GF-D8 (cell line): ENCODE results near the gene DOK7.

ENCODE experiments used
- DNase-seq: peaks from one replicate; lab custom pipeline; 2025; lab: John Stamatoyannopoulos, UW

The DOK7 gene, protein sequence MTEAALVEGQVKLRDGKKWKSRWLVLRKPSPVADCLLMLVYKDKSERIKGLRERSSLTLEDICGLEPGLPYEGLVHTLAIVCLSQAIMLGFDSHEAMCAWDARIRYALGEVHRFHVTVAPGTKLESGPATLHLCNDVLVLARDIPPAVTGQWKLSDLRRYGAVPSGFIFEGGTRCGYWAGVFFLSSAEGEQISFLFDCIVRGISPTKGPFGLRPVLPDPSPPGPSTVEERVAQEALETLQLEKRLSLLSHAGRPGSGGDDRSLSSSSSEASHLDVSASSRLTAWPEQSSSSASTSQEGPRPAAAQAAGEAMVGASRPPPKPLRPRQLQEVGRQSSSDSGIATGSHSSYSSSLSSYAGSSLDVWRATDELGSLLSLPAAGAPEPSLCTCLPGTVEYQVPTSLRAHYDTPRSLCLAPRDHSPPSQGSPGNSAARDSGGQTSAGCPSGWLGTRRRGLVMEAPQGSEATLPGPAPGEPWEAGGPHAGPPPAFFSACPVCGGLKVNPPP

DNA sequence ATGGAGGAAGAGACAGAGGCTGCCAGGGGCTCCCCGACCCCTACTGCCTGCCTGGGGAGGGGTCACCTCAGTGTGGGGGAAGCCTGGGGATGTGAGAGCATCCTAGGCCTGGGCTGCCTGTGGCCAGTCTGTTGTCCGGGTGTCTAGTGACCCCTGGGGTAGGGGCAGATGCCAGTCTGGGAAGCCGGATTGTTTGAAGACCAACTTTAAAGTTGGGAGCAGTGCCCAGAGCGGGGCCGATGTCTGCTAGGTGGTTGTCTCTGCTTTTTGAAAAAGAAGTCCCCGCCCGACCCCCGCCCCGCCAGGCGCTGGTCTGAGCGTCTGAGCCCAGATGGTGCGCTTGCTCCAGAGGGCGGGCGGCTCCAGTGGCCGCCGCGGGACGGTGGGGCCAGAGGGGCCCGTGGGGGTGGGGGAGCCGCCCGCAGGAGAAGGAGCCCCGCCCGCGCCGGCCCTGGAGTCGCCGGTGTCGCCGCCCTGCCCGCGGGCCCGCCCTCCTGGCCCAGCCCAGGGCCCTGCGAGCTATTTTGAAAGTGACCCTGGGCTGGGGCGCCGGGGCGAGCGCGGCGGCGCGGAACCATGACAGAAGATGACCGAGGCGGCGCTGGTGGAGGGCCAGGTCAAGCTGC lies at the start of gene DOK7:
Gene DOK7 (plus strand): TSS at position 517 of the 626 bp plus-strand sequence. CDS start 70 bp downstream, at position 587.
- DNase-seq, result no peak

DNA sequence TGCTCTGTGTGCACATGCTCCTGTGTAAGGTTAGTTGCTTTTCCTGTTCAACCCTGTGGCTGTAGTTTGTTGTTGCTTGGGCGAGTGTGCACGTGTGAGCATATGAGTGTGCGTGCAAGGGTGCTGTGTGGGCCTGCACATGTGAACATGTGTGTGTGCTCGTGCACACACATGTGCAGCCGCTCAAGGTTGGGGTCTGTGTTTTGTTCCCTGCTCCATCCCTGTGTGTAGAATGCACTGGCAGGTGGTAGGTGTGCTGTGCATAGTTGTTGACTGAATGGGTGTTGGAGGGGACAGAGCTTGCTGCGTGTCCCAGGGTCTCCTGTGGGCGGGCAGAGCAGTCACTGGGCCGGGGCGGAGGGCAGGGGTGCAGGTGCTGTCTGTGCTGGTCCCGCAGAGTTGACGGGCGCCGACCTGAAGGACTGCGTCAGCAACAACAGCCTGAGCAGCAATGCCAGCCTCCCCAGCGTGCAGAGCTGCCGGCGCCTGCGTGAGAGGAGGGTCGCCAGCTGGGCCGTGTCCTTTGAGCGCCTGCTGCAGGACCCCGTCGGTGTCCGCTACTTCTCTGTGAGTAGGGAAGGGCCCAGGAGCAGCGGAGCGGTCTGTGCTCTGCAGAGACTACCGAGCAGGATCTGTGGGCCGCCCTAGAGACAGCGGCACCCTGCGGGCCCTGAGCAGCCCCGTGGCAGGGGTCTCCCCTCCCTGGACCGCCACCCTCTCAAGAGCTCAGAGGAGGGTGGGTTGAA lies 49.3 kb upstream of the DOK7 start:
- no peak for DNase-seq

DNA sequence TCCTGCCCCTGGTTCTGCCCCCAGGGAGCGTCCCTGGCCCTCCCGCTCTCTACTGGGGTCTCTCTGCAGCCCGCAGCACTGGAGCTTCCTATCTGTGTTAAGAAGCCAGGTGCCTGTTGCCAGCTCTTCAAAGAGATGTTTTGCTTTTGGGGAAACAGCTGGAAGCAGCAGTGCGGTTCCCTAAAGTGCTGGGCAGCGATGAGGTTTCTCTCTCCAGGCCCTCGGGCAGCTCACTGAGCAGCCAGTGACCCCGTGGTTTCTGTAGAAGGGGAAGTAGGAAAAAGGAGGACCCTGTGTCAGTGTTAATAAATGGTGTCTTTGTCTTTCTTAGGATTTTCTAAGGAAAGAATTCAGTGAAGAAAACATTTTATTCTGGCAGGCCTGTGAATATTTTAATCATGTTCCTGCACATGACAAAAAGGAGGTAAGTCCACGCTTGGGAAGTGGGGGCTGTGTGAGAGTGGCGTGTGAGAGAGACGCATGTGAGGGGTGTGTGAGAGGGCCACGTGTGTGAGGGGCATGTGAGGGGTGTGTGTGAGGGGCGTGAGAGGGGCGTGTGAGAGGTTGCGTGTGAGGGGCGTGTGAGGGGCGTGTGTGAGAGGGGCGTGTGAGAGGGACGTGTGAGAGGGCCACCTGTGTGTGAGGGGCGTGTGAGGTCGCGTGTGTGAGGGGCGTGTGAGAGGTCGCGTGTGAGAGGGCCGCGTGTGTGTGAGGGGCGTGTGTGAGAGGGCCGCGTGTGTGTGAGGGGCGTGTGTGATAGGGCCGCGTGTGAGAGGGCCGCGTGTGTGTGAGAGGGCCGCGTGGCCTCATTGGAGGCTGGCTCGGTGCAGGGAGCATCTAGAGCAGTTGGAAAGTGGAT lies 48.5 kb upstream of the DOK7 start:
- no peak for DNase-seq

DNA sequence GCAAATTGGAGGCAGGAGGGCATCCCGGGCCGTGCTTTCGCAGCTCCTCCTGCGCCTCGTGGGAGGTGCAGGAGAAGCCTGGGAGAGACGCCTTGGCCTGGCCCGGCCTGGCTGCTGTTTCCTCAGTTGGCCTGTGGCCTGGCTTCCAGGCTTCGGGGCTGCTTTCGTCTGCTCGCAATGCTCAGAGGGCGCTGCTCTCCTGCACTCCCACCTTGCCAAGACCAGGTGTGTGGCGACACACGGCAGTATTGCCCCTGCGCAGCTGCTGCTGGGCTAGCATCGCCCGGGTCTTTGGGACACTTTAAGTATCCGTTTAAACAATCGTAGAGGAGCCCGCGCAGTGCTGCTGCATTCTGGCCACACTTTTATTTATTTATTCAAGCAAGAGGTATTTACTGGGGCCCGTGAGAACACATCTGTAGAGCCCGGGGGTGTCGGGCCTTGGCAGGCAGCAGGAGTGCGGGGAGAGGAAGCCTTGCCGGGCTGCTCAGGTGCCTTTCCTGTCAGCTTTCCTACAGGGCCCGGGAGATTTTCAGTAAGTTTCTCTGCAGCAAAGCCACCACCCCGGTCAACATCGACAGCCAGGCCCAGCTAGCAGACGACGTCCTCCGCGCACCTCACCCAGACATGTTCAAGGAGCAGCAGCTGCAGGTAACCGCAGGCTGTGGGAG lies 47.5 kb upstream of the DOK7 start:
- no peak for DNase-seq

DNA sequence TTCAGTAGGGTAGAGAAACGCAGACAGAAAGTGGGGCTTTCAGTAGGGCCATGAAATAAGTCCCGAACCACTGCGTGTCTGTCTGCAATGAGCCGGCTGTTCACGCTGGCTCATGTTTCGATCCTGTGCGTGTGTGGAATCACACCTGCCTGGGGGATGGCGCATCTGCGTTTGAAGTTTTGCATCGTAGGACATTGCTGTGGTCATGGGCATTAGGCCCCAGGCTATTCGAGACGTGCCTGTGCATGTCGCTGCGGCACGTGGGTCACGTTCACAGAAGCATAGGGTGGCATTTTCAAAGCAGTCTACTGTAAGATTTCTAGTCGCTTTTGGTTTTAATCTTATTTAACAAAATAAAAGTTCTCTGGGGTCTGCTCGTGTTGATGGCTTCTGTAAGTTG lies 46.8 kb upstream of the DOK7 start:
- DNase-seq, result no peak

DNA sequence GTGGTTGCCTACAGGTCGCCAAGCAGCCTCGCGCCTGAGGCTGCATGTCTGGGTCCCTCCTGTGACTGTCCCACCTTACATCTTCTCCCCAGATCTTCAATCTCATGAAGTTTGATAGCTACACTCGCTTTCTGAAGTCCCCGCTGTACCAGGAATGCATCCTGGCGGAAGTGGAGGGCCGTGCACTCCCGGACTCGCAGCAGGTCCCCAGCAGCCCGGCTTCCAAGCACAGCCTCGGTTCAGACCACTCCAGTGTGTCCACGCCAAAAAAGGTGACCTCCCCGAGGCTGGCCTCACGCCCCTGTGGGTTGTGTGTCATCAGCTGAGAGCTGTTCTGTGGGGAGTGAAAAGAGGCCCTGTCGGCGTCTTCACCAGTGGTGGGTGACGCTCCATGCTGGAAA lies 46.3 kb upstream of the DOK7 start:
- no peak for DNase-seq

DNA sequence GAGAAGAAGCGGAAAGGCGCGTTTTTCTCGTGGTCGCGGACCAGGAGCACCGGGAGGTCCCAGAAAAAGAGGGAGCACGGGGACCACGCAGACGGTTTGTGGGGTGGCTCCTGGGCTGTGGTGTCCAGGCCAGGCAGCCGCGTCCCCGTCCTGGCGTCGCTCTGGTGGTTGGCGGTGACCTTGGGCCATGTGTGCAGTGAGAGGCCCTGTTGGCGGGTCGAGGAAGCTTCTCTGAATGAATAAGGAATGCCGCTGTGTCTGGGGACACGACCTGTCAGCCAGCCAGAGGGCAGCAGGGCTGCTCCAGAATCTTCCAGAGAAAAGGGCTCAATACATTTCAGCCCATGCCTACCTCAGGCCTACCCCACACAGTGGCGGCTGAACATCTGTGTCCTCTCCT lies 45.7 kb upstream of the DOK7 start:
- DNase-seq, result no peak

DNA sequence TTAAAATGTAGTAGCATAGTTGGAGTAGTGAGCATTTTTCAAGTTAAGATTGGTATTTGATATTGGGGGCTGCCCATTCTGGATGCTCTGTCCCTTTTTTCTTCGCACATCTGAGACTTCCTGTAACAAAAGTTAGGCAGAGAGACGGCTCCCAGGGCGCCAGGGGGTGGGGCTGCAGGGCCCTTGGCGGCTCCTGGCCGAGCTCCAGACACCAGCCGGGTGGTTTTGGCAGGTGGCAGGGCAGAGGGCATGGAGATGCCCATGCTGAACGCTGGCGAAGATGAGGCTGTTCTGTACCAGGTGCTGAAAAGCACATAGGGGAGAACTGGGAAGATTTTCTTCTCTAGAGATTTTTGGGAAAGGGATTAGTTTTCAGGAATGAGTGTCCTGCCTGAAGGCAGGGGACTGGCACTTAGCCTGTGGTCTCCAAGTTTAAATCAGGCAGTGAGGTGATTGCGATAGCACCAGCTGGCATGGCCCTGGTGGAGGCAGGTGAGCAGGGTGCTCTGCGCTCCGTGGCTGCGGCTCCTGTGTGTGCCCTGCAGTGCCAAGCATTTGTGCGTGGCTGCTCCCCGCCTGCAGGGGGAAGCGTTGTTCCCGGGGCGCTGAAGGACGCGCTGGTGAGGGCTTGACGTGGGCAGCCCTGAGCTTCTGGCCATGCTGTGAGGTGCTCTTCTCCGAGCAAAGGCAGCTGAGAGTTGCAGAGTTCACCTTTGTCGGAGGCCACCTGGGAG lies 44.9 kb upstream of the DOK7 start:
- DNase-seq, result no peak

DNA sequence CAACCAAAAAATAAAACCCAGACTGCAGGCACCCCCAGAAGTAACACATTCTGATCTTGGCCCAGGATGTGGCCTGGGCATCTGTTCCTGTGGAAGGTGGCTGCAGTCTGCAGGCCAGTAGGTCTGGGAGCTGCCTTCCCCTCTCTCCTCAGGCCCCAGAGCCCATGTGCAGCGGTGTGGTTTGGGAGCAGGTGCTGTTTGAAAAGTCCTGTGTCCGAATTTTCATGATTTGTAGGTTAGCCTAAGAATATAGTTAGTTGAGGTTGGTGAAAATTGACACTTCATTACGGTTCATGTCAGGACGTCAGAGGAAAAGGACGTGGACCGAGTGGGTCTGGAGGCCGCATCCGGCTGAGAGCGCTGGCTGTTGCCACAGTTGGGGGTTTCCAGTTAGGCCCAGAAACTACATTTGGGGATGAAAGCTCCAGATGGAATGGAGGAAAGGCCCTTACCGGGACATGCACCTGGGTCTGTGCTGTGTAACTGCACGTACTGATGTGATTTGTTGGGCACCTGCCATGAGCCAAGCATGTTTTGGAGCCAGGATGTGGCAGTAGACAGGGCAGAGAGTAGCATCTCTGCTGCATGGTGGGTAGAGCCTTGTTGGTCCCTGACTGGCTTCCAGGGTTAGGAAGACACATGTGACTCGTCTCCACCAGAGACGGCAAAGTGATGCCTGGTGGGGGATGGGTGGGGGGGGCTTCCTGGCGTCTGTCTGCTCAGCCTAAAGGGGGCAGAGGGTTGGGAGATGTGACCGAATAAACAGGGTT lies 43.1 kb upstream of the DOK7 start:
- no peak for DNase-seq

DNA sequence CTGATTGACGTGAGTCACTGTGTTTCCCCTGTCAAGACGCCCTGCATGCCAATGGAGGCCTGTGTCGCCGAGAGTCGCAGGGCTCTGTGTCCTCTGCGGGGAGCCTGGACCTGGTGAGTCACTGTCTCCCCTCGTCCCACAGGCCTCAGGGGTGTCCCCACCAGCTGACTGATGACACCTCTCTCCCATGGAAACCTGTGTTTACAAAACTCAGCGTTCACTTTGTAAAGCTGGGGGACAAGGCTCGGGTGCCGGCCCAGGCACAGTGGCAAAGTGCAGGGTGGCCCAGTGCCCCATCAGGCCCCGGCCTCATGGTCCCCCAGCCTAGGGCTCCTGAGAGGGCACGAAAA lies 42.5 kb upstream of the DOK7 start:
- no peak for DNase-seq

DNA sequence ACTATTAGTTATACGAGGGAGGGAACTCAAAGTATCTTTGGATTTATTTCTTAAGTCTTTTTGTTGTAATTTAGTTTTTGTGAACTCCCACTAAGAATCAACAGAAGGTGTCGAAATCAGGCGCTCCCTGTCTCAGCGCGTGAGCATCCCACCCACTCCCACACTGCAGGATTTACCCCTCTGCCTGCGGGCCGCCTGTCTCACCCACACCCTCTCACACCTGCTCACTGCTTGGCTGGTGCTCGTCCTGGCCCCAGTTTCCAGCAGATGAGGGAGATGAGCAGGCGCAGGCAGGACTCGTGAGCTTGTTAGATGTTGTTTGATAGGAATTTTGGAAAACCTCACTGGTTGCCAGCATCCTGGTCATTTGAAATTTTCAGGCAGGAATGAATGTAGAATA lies 42.1 kb upstream of the DOK7 start:
- DNase-seq, result no peak

DNA sequence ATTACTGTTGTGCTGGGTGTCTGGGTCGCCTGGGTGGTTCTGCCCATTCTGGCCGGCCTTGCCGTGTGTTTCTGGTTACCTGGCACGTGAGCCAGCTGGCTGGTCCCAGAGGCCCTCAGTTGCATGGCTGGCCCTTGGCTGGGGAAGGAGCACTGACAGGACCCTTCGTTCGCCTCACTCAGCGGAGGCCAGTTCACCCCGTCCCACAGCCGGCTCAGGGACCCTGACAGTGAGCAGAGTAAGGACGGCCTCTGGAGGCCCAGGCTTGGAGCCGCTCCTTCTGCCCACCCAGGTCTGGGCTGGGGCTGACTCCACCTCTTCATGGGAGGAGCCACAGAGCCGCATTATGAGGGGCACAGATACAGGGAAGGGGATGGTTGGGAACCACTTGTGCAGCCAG lies 41.6 kb upstream of the DOK7 start:
- no peak for DNase-seq

DNA sequence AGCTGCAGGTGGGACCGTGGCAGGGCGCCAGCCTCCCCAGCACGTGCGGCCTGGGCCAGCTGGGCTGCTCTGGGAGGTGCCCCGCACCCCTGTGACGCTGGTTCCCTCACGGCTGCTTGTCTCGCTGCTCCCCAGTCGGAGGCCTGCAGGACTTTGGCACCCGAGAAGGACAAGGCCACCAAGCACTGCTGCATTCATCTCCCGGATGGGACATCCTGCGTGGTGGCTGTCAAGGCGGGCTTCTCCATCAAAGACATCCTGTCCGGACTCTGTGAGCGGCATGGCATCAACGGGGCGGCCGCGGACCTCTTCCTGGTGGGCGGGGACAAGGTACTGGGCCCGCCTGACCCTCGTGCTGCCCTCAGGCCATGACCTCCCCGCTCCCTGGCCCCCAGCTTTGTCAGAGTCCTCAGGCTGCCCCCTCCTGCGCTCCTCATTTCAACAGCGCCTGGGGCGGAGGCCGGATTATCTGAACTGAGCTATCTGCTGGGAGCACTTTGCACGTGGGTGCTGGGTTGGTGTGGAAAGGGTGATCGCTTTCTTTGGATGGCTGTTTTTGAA lies 40.8 kb upstream of the DOK7 start:
- no peak for DNase-seq

DNA sequence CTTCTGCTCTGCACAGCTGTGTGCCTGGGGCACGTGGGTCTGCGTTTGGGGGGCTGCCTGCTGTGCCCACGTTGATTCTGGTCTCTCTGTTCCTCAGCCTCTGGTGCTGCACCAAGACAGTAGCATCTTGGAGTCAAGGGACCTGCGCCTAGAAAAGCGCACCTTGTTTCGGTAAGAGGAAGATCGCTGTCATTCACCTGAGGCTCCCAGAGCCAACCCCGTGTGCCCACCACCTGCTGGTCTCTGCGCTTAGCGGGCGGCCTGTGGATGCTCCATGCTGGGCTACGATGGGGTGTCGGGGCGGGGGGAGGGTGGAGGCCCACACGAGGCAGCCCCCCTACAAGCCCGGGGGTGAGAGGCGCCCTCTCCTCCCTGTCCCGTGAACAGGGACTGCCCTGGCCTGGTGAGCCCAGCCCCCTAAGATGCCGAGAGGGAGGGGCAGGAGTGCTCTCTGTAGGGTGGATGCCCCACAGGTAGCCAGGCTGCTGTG lies 40.3 kb upstream of the DOK7 start:
- DNase-seq, result no peak

DNA sequence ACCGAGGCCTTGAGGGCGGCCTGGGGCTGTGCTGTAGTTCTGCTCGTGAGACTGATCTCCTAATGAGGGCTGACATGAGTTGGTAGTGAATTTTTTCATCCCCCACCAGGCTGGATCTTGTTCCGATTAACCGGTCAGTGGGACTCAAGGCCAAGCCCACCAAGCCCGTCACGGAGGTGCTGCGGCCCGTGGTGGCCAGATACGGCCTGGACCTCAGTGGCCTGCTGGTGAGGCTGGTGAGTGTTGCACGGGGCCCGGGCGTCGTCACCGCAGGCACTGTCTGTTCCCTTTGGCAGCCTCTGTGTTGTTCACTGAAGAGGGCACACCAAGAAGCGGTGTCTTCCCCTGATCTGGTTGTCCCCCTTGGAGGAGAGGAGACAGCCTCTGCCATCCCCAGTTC lies 39.7 kb upstream of the DOK7 start:
- no peak for DNase-seq

DNA sequence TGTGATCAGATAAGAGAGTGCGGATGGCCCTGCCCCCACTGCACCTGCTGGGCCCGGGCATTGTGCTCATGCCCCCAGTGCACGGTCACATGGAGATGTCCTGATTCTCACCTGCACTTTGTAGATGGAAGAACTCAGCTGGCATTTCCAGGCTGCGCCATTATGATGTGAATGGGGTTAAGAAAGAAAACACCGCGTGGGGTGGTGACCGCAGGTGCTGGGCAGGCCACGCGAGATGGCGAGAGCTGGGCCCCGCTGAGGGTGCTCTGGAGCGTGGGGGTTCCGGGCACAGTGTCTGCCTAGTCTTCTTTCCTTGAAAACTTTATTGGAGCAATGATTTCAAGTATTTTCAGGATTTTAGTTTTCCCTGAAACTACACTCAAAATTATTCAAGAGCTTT lies 39.2 kb upstream of the DOK7 start:
- no peak for DNase-seq

DNA sequence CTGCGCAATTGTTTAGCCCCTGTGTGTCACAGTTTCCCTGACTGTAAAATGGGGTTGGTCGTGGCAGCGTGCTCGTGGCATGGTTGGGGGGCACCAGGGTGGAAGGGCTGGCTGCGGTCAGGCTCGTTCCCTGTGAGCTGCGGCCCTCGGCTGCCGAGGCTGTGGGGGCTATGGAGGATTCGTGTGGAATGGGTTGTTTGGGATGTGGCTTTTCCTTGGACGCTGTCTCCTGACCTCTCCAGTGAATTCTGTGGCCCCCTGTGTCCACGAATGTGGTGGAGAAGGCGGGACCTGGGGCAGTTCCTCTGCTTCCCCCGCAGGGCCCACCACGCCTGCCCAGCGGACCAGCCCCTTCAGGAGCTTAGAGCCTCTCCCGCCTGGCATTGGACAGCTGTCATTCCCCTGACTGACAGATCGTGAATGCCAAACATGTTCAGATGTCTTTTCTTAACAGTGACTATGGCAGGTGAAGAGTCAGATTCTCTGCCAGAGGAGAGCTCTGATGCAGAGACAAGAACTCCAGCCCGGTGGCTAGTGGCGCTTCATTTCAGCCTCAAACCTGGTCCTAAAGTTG lies 38.5 kb upstream of the DOK7 start:
- DNase-seq, result no peak

DNA sequence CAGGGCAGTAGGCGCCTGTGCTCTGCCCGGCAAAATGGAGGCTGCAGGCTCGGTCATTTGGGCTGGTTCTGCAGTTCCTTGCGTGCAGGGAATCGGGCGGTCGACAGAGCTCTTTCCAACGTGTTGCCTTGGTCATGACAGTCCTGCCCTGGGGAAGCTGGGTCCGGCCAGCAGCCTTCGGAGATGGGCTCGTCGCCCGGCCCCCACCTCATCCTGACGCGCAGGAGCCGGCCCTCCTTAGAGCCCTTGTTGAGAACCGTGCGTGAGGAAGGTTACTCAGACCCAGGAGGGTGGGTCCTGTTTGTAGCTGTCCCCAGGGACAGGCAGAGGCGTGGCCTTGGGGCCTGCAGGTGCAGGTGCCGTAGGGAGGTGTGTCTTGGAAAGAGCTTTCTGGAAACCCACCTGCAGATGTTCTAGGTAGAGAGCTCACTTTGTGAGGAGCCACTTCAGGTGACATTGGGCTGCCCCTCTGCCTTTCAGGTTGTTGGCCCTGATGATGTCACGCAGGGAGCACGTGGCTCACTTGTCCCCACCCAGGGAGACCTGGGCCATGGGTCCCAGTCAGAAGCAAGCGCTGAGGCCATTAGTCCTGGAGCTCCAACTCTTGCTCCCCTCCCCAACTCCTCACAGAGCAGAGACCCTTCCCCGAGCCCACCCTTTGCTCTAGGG lies 36.5 kb upstream of the DOK7 start:
- DNase-seq, result no peak

DNA sequence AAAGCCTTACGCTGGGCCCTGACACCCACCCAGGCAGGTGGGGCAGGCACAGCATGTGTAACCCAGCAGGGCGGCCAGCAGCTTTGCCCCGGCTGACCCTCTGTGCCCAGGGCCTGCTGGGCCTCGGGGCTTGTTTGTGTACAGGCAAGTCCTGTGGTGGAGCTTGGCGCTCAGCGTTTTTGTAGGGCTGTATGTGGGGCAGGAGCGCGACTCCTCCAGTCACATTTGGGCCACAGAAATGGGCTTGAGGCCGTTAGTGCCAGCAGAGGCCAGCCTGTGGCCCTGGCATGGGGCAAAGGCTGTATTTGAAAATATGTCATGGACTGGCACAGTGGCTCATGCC lies 36.0 kb upstream of the DOK7 start:
- no peak for DNase-seq
